OCI-LY7 (cell line): ENCODE data around the gene GOLGA6L9.

ENCODE experiments used
- CTCF ChIP-seq: fragments of 200-600 bp; sonication (generic); conservative IDR thresholded peaks from 2 replicates; pipeline ENCODE4 v1.5.1; 2014; ENCODE audit warnings: mild to moderate bottlenecking, antibody characterized with exemption, low read length, moderate library complexity, mixed read lengths
- EZH2phosphoT487 ChIP-seq: fragments of 200-600 bp; sonication (generic); IDR thresholded peaks from 2 replicates; pipeline ENCODE4 v1.6.1; 2018; ENCODE audit warnings: low read depth, borderline replicate concordance, mild to moderate bottlenecking, mixed run types, antibody characterized with exemption, low read length, moderate library complexity, mixed read lengths

- no peak for TF ChIP-seq CTCF
- no peak for TF ChIP-seq EZH2phosphoT487
These were observed 35.9 kb upstream of the GOLGA6L9 start for GRCh38 chr15:82393671-82394070.
